ENCODE measurements around the gene TM4SF1.

GRCh38 chr3:149409351-149409750, 31.9 kb upstream of the TM4SF1 start:
- TF ChIP-seq CTCF (IDR thresholded peaks at IDR 0.05 in 2 of 3, conservative IDR thresholded peaks at IDR 0.05 in 1 of 3; ENCODE audit: insufficient read depth in 2 of 3, low read depth in 1 of 3, low read length in 3 of 3) (no peak), POLR2A (conservative IDR thresholded peaks at IDR 0.05) (no peak), FOXJ3 (CRISPR knock-in tag; IDR thresholded peaks at IDR 0.05) (no peak), BRCA1 (IDR thresholded peaks at IDR 0.05) (no peak), BRCA1 (CRISPR knock-in tag; IDR thresholded peaks at IDR 0.05) (no peak), ZBTB33 (CRISPR knock-in tag; IDR thresholded peaks at IDR 0.05) (no peak)
